Adrenal gland (tissue), 12 donors: Measurements from ENCODE around the gene VPS13D. TPM values are rescaled to one million over a fixed set of nuclear protein-coding genes. Genes with fewer than 3 reads are reported as not detected.

Experiments
- DNase-seq, 7 donors: peaks; one replicate each; pipeline ENCODE4 v3.0.0-alpha.2; 2019 to 2020
- H3K27ac ChIP-seq, 5 donors: fragments of 200-600 bp; sonication (generic) in 4 of 5; 1 replicate in 3 of 5; 2 replicates in 2 of 5; pipeline versions ENCODE4 v1.5.1 to v1.8.0; 2016 to 2020; ENCODE audit warnings: mild to moderate bottlenecking in 1 of 5
- H3K27me3 ChIP-seq: fragments of 200-600 bp; 2 replicates; pipeline ENCODE4 v1.8.0; 2021
- H3K36me3 ChIP-seq, 2 donors: fragments of 200-600 bp; replicated peaks in 1 of 2; 1 replicate in 1 of 2; 2 replicates in 1 of 2; pipeline versions ENCODE4 v1.5.1 to v1.8.0; 2018 to 2022
- H3K4me1 ChIP-seq, 2 donors: fragments of 200-600 bp; replicated peaks in 1 of 2; 1 replicate in 1 of 2; 2 replicates in 1 of 2; pipeline versions ENCODE4 v1.5.1 to v1.8.0; 2018 to 2021
- H3K4me3 ChIP-seq, 4 donors: fragments of 200-600 bp; sonication (generic) in 3 of 4; one replicate each; pipeline ENCODE4 v1.5.1; 2016 to 2018
- H3K9me3 ChIP-seq, 3 donors: fragments of 200-600 bp; sonication (generic) in 1 of 3; replicated peaks in 1 of 3; 1 replicate in 2 of 3; 2 replicates in 1 of 3; pipeline versions ENCODE4 v1.5.1 to v1.8.0; 2016 to 2021
- CTCF ChIP-seq, 6 experiments: fragments of 450-650 bp in 4 of 6; fragments of 200-600 bp in 2 of 6; sonication (generic) in 1 of 6; IDR thresholded peaks; 1 replicate in 5 of 6; 2 replicates in 1 of 6; pipeline versions ENCODE4 v1.5.1 to v1.8.0; 2016 to 2021; ENCODE audit warnings: antibody characterized with exemption in 6 of 6, mild to moderate bottlenecking in 2 of 6, moderate library complexity in 1 of 6
- POLR2A ChIP-seq, 2 donors: fragments of 450-650 bp; IDR thresholded peaks; one replicate each; pipeline ENCODE4 v1.6.1; 2017; ENCODE audit warnings: antibody characterized with exemption in 2 of 2, mild to moderate bottlenecking in 2 of 2, moderate library complexity in 1 of 2
- WGBS, 4 donors: extraction: QIAGEN DNeasy Blood & Tissue Kit in 2 of 4; methylation state at CpG; one replicate each; pipeline versions ENCODE4 v1.1.5 to v1.1.7; 2013 to 2017; 5-methylcytosine and 5-hydroxymethylcytosine counted together
- intact Hi-C, 2 donors: fragments of 100-400 bp; cut with DNase I; formaldehyde crosslinking; loops; one replicate each; pipeline versions ENCODE4 v1.14.1 to v1.15.0; 2022 to 2023
- microRNA-seq, 3 donors: library from miRNA; unstranded; fragments of <30 nt; microRNA quantifications; one replicate each; pipeline ENCODE4, GENCODE V29; 2017 to 2020
- polyA plus RNA-seq, 3 donors: library from polyadenylated mRNA; stranded (reverse); fragments of 200-250 nt in 2 of 3; fragments of 350-450 nt in 1 of 3; fragmentation: Illumina TruSeq in 1 of 3; extraction: RNeasy Lipid Tissue Mini Kit (QIAGEN cat#74804) in 1 of 3; gene quantifications; one replicate each; pipeline ENCODE4 v1.2.3, GENCODE V29; 2013 to 2014
- small RNA-seq, 2 donors: library from RNA; depleted of rRNA; stranded (forward); fragments of <200 nt; gene quantifications; one replicate each; pipeline ENCODE3, GENCODE V24; 2016
- total RNA-seq, 9 donors: library from RNA; depleted of rRNA in 4 of 9; stranded (reverse); fragments of >200 nt in 4 of 9; fragments of 120-200 nt in 1 of 9; fragmentation: NEBNext Ultra II Directional in 1 of 9; extraction: Animal tissue kit (Norgen Biotek cat#: 25700) in 1 of 9; gene quantifications; one replicate each; pipeline versions ENCODE4 v1.1.0 to v1.2.4, GENCODE V29; 2013 to 2023
- donor health status: healthy with polysubstance abuse.
- donor health status: Bipolar disorder and iron deficiency.
- donor health status: DM: yes; HTN: yes; CAD: no.
- donor health status: DM: no; HTN: no; CAD: no.
- donor health status: DM: no; HTN: no; CAD: no.
- donor health status: DM: yes; HTN: yes; CAD: no.

VPS13D gene
- total and polyA plus RNA-seq, 12 donors: 17.0 to 62.3 (median 39.9) TPM

GRCh38 chr1:12556957-12557935, 327.4 kb downstream of the VPS13D start:
- 90 to 94% (median 92%) methylated on average over 15 to 17 of the region's 17 CpGs for WGBS, 4 donors
- H3K4me1 ChIP-seq: peaks cover 0 to 4% of the 10 kb centered on the region in 2 donors
- H3K9me3 ChIP-seq: no peaks in the 10 kb centered on the region
- no peaks in the 10 kb centered on the region for H3K27me3 ChIP-seq
- no peak for DNase-seq
- H3K4me3 ChIP-seq: no peak overlapping the region
- no peak for TF ChIP-seq POLR2A (IDR thresholded peaks at IDR 0.05)
- TF ChIP-seq CTCF (IDR thresholded peaks at IDR 0.05): no peak
- no peaks in the 10 kb centered on the region for H3K36me3 ChIP-seq
- intact Hi-C loops: no loop called here
- peak overlapping the region in 4 of 5 donors; percentile 11 to 84 (median 45) for H3K27ac ChIP-seq

GRCh38 chr1:12561121-12561520, 331.3 kb downstream of the VPS13D start:
- 89 to 99% (median 95%) methylated on average over 3 to 7 of the region's 7 CpGs for WGBS, 4 donors
- no peak for DNase-seq
- Histone ChIP-seq H3K4me3 (no peak overlapping the region), H3K9me3 (peaks cover 0 to 8% (median 0%) of the 10 kb centered on the region in 3 donors), H3K4me1 (peaks cover 0 to 9% of the 10 kb centered on the region in 2 donors), H3K36me3 (no peaks in the 10 kb centered on the region), H3K27ac (no peak overlapping the region), H3K27me3 (no peaks in the 10 kb centered on the region)
- TF ChIP-seq POLR2A (IDR thresholded peaks at IDR 0.05) (no peak), CTCF (IDR thresholded peaks at IDR 0.05) (no peak)
- intact Hi-C loops: no loop called here

Small RNA genes within 50 kb of the gene (microRNA-seq; reads per million reads assigned to microRNA genes)
- gene MIR4632: 0.45 to 2.0 (median 1.1) reads per million in 3 donors

Small RNA genes within 50 kb of the gene (small RNA-seq; reads per million reads assigned to genes)
- gene MIR4632: 0 reads per million in 2 donors
- 0 reads per million in 2 donors for gene RF00156
- gene SNORA59A: 0 reads per million in 2 donors

Other genes starting within 250 kb of the VPS13D start
- gene MFN2, start 249.6 kb upstream of the VPS13D start, total RNA-seq: 100 to 1,000 TPM in 1 of 9 donors, 10 to 100 TPM in 8; 43.7 to 103 (median 65.8) TPM
- gene MFN2, start 249.6 kb upstream of the VPS13D start, polyA plus RNA-seq: 10 to 100 TPM; 26.6 to 70.5 (median 27.0) TPM
- 10 to 100 TPM; 14.5 to 60.7 (median 25.5) TPM for gene MIIP, start 210.5 kb upstream of the VPS13D start, total RNA-seq
- 10 to 100 TPM in 2 of 3 donors, 1 to 10 TPM in 1; 5.0 to 71.1 (median 43.7) TPM for gene MIIP, start 210.5 kb upstream of the VPS13D start, polyA plus RNA-seq
- under 1 TPM; 0.17 to 0.61 (median 0.42) TPM for gene TNFRSF8, start 166.7 kb upstream of the VPS13D start, total RNA-seq
- gene TNFRSF8, start 166.7 kb upstream of the VPS13D start, polyA plus RNA-seq: under 1 TPM in 2 of 3 donors, not detected in 1; 0.40 to 0.54 TPM
- 10 to 100 TPM in 8 of 9 donors, 1 to 10 TPM in 1; 4.0 to 58.3 (median 34.0) TPM for gene TNFRSF1B, start 63.0 kb upstream of the VPS13D start, total RNA-seq
- gene TNFRSF1B, start 63.0 kb upstream of the VPS13D start, polyA plus RNA-seq: 10 to 100 TPM in 2 of 3 donors, 1 to 10 TPM in 1; 7.7 to 11.7 (median 10.7) TPM